ENCODE measurements around the gene NFKB1.
"Not testable (repeated sequence)": the region's sequence is repeated elsewhere in the genome, so short reads cannot be mapped to it uniquely, and the experiment has no call there.

NFKB1 gene

GRCh38 chr4:102601586-102602227, 100.5 kb downstream of the NFKB1 start:
- no peak for DNase-seq

DNA sequence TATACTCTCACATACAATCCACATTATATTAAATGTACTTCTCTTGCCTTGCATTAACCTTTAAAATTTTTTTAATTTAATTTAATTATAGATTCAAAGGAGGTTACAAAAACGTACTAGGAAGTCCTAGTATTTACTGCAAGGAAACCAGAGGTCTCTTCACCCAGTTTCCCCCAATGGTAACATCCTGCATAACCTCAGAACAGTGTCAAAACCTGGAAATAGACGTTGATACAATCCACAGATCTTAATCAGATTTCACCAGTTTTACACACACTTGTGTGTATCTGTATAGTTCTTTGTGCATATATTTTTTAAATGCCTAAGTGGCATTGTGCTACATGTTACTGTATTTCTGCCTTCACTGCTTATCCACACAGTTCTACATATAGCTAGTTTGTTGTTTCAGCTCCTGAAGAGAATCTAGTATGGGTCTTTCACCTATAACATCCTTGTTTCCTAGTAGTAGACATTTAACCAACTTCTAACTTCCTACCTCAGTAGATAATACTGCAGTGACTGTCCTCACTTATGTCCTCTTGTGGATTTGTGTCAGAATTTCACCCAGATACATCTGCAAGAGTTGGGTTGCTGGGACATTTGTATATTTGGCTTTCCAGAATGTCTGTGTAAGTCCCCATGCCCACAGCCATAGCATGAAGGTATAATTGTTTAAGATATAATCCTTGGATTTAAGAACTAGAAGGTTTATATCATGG, 103.2 kb downstream of the NFKB1 start:
- no peak for DNase-seq

DNA sequence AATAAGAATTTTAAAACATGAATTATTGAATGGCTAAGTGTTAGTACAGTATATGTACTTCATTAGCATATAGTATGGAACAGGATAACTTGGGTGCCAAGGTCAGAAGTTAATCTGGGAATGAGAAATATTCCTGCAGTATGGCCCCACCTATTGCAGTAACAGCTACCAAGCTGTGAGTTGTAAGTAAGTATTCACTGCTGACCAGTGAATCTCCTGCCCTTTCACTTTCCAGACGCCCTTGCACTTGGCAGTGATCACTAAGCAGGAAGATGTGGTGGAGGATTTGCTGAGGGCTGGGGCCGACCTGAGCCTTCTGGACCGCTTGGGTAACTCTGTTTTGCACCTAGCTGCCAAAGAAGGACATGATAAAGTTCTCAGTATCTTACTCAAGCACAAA, 105.1 kb downstream of the NFKB1 start:
- DNase-seq, result no peak

DNA sequence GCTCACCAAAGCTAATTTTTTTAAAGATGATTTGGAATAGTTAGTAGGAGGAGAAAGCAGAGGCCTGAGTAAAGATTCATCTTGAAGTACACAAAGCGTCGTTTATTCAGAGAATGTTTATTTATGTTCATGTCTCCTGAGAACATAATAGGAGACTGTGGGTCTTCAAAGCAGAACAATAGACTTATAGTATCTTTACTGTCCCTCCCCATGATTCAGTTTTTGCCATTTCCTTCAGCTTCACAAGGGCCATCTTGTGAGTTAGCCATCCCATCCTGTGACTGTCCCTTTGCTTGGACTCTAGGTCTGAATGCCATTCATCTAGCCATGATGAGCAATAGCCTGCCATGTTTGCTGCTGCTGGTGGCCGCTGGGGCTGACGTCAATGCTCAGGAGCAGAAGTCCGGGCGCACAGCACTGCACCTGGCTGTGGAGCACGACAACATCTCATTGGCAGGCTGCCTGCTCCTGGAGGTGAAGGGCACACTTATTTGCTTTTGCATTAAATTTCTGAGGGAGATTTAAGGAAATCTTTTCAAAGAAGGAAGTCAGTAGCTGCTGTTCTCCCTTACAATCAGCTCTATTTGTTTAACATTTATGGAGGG, 105.8 kb downstream of the NFKB1 start:
- no peak for DNase-seq

DNA sequence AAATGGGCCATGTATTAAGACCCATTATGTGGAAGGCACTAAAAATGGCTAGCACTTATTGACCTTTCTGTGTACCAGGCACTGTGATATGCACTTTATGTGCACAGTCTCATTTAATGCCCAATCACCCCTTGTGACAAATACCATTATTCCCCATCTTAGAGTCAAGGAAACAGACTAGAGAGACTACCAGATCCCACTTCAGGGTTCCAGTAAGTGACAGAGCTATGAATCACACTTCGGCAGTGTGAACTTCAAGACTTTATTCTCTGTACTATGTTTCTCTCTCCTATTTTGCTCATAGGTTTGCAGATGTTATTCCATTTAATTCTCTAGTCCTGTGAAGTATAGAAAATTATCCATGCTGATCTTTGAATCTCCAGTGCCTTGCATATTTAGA, 107.0 kb downstream of the NFKB1 start:
- no peak for DNase-seq

DNA sequence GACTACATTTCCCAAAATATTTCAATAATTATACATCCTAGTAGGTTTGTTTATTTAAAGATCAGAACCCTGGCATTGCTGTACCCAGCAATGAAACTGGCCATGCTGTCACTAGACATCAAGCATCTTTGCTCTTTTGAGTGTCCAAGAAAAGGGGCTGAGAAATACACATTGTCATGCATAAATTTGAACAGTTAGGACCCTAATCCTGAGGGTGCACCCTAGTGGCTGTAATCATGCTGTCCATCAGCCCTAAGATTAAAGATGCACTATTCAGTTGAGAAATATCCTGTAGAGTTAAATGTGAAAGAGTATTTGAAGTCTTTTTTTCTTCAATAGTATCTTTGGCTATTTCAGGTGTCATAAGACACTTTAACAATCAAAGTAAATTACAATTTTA, 108.8 kb downstream of the NFKB1 start:
- DNase-seq, result no peak

DNA sequence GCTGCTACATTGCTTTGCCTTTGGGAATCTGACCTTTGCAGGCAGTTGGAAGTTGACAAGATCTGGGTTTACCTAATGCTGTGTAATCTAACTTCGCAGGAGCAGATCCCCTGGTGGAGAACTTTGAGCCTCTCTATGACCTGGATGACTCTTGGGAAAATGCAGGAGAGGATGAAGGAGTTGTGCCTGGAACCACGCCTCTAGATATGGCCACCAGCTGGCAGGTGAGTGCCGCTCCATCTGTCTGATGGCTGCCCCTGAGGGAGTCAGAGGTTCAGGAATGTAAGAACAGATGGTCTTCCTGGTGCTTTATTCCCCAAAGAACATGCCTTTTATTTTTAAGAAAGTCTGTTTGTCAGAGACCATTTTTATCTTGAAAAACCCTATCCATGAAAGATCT, 109.3 kb downstream of the NFKB1 start:
- DNase-seq, result no peak

DNA sequence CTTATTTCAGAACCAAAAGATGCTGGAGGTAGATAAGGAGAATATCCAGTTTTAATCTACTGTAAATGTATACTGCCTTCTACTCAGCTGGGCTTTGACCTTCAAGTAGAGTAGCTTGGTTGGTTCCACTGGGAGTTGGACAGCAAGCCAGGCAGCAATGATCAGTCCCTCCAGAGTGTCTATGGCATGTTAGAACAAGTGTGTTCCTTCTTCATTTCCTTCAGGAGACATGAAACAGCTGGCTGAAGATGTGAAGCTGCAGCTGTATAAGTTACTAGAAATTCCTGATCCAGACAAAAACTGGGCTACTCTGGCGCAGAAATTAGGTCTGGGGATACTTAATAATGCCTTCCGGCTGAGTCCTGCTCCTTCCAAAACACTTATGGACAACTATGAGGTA, 111.1 kb downstream of the NFKB1 start:
- no peak for DNase-seq

GRCh38 chr4:102612824-102613366, 111.7 kb downstream of the NFKB1 start:
- DNase-seq, result no peak

GRCh38 chr4:102614801-102615200, 113.6 kb downstream of the NFKB1 start:
- no peak for DNase-seq

GRCh38 chr4:102616636-102617035, 115.5 kb downstream of the NFKB1 start:
- DNase-seq, result no peak

GRCh38 chr4:102619021-102619420, 117.9 kb downstream of the NFKB1 start:
- DNase-seq, result not testable (repeated sequence)

DNA sequence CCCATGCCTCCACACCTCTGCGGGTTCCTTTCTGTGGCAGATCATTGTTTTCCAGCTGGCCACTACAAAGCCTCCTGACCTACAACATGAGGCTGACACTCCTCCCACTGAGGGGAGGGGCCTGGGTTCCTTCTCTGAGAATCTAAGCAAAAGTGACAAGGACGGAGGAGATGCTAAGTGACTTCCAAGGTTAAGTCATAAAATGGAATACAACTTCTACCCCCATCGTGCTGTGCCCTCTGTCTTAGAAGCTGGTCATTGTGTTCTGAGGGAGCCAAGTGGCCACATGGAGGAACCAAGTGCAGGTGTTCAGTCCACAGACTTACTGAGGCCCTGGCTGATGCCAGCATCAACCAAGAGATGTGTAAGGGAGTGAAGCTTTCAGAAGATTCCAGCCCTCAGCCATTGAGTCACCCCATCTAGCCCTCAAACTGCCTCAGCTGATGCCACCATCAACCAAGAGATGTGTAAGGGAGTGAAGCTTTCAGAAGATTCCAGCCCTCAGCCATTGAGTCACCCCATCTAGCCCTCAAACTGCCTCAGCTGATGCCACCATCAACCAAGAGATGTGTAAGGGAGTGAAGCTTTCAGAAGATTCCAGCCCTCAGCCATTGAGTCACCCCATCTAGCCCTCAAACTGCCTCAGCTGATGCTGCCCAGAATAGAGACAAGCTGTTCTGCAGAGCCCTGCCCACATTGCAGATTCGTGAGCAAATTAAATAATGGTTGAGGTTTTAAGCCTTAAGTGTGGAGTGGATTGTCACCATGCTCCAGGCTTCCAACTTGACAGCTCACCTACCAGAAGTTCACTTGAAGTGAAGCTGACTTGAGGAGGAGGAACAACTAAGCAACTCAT, 118.8 kb downstream of the NFKB1 start:
- not testable (repeated sequence) for DNase-seq

DNA sequence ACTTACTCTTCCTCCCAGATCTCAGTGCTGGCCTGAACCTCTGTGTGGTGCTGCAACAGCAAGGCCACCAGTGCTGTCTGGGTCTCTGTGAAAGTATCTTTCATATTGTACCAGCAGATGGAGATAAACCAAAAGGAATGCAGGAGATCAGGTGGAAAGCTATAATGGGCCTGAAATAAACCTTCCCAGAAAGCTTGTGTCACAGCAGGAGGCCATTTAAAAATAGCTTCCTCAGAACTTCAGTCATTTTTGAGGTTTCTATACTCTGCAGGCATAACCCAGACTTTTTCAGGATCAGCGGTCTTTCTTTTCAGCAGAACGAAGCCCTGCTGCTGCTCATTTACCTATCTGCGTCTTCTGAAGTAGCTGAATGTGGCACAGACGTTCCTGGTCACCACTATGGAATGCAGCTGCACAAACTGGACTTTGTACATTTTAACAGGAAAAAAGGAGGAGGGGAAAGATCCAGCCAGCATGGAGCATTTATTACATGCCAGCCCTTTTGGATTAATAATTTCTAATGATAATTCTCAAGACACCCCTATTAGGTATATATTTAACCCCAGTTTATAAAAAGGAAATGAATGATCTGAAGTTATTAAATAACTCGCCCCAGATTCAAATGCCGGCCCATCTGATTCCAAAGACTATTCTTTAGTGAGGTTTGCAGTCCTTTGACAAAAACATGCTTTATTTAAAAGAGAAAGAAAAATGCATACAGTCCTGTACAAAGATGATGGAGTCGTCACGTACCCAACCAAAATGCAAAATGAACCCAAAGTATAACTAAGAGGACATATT, 119.7 kb downstream of the NFKB1 start:
- DNase-seq, result no peak

DNA sequence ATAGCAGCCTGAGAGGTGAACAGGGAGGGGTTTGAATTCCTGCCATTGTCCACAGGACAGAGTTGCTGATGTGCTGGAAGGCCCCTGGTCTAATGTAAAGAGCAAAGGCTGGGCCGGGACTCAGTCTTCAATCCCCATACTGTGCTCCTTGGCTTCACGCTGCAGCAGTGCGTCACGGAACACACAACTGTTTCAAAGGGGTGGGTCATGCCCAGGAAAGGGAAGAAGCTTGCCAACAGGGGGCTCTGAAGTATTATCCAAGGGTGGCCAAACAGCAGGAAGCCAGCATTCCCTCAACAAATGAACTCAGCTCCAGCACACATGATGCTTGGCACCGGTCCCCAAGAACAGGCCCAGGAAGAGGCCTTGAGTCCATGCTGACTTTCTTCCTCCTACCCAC, 122.5 kb downstream of the NFKB1 start:
- no peak for DNase-seq

DNA sequence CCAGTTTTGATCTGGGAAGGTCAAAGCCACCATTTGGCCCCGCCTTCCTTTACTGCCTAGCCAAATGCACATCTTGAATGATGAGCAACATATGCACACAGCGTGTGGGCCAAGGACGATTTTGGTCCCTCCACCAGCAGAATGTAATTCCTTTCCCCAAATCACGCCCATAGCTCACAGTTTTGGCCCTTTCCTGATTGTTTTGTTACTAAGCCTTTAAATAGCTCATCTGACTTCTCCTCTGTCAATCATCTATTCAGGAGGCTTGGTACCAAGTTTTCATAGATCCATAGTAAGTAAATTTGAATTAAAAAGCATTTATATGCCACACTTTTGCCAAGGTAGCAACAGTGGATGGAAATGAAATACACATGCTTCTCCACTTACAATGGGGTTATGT, 123.3 kb downstream of the NFKB1 start:
- no peak for DNase-seq

DNA sequence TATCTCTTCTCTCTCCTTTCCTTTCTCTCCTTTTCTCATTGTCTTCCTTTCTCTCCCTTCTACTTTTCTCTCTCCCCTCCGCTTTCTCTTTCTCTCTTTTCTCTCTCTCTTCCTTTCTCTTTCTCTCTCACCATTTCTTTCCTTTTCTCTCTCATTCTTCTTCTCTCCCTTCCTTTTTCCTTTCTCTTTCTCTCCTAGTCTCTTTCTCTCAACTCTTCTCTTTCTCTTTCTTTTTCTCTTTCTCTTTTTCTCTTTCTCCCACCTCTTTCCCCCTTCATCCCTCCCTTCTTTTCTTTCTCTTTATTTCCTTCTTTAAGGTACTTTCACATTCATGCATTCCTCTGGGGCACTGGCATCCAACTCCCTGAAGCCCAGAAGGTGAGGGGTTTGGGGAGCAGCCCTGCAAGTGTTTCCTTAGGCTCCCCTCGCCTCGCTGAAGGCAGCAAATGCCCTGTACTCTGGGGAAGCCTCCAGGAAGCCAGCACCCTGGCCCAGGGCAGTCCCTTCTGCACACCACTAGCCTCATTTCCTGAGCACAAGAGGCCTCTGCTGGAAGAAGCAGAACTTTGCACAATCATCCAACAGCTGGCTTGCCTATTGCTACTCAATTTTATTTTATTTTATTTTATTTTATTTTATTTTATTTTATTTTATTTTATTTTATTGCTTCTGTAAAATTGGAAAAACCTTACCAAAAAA, 124.2 kb downstream of the NFKB1 start:
- DNase-seq, result peak; percentile 64

DNA sequence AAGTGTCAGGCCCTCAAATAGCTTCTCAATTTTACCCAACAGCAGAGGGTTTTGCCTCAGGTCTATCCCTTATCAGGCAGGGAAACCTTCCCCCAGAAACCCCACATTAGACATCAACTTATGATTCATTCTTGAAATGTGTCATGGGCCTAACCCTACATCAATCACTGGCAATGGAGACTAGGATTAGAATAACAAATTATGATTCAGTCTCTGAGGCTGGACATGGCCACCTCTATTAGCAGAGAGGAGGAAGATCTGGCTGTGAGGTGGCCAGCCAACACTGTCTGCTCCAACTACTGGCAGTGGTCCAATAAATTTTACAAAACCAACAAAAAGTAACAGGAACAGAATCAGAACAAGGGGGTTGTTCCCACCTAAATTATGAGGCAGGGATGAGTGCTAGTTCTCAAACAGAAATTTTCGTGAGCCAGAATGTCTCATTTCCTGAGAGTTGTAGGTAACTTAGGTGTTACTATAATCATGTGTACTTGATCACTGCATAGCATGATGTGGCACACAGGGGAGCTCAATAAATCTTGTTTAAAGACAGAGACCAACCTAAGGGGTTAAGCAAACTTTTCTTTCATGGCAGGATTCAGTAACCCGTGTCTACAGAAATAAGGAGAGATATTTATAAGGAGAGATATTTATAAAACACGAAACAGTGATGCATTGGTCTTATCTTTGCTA, 126.8 kb downstream of the NFKB1 start:
- peak in 1 of 2 donors; percentile 41 for DNase-seq

DNA sequence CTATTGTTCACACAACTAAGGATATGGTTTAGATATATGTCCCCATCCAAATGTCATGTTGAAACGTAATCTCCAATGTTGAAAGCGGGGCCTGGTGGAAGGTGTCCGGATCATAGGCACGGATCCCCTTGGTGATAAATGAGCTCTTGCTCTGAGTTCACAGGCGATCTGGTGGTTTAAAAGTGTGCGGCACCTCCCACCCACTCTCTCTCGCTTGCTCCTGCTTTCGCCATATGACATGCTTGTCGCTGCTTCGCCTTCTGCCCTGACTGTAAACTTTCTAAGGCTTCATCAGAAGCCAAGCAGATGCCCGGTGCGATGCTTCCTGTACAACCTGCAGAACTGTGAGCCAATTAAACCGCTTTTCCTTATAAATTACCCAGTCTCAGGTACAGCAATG, 128.5 kb downstream of the NFKB1 start:
- DNase-seq, result peak in 1 of 2 donors; percentile 26

DNA sequence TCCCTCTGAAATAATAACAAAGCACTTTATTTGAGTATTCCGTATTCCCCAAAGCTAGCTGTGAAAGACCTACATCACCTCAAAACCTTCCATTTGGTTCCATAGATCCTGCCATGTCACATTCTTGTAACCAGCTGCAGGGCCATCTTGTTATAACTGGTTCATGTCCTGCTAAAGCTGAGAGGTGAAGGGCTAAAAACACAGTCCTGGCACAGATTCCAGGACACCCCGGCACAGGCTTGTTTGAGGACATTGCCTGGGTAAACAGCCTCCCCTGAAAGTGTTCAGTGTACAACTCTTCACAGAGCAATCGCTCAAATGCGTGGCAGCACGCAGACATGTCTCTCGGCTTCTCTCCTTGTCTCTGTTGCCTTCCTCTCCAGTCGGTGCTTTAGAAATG, 130.5 kb downstream of the NFKB1 start:
- DNase-seq, result no peak

Data from stimulated activated CD4-positive, alpha-beta T cell treated with anti-CD3 and anti-CD28 coated beads, Interleukin-2, amount 100 ng/mL, for 24 hours (primary cell).